HG02763 (cell line): ENCODE data around the gene GOLGB1.
"Not testable (repeated sequence)": the region's sequence is repeated elsewhere in the genome, so short reads cannot be mapped to it uniquely, and the experiment has no call there.

Source experiments
- ATAC-seq: cut with Tn5 transposase; IDR thresholded peaks from one replicate; pipeline ENCODE4 v1.9.1; 2021; ENCODE audit warnings: mild to moderate bottlenecking, moderate library complexity; ENCODE audit not compliant: unreplicated experiment

GOLGB1 gene

DNA sequence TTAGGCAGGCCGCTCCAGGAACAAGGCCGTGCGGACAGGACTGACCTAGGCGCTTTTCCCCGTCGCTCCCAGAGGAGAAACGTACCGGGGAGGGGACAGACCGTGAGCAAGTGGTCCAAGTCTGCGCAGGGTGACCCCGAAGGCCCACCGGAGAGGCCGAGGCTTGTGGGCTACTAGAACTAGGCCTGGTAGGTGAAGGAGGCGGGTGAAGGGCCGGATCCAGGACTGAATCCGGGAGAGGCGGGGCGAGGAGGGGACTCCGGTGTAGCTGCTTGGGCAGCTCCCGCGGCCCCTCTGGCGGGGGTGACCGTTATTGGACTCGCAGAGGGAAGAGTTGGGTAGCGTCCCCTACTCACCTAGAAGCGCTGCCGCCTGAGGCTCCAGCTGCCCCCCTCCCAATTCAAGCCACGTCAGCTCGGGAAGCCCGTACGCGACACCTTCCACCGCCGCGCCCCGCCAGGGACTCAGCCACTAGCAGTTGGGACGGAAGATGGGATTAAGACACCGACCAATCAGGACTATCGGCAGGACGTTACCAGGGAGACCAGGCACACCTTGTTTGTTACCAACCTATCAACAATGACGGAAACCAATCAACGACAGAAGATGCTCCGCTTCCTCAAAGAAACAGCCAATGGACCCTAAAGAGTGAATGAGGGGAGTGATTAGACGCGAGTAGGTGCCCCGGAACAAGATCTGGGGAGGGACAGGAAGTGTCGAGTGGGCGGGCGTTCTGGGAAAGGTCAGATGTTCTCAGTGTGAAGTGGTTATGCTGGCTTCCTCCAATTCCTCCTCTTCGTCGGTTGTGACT is at the start of gene GOLGB1:
Gene GOLGB1, minus strand, starts transcription at position 466 of the 811 bp plus-strand sequence. CDS start 18,770 bp downstream, outside the sequence.
- peak; percentile 97 for ATAC-seq

GRCh38 chr3:121796970-121797369 is 47.4 kb upstream of the GOLGB1 start:
- no peak for ATAC-seq

DNA sequence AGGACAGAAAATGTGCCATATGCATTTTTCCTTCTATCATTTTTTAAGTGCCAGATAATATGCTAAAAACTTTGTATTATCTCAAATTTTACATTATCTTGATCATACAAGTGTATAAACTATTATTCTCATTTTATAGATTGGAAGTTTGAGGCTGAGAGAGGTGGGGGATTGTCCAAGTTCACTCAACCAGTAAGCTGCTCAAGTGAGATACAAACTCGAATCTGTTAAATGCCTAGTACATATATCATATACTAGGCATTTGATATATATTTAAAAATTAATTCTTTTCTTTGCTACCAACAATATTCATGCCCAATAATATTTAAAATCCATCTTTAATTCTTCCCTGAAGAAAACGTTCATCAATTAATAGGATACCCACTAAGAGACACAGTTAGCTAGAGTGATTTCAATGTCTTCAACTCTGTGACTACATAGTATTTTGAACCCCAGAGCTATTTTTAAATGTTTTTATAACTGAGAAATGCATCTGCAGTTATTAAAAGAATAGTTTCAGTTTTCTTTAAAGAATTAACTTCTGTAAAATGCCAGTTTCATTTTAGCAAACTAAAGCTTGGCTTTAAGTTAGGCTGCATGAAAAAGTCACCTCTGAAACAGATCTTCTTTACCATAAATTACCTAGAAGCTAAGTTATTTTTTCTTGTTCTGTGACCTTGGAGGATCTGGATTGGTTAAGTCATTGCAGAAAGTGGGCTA is 44.9 kb upstream of the GOLGB1 start:
- ATAC-seq = no peak

DNA sequence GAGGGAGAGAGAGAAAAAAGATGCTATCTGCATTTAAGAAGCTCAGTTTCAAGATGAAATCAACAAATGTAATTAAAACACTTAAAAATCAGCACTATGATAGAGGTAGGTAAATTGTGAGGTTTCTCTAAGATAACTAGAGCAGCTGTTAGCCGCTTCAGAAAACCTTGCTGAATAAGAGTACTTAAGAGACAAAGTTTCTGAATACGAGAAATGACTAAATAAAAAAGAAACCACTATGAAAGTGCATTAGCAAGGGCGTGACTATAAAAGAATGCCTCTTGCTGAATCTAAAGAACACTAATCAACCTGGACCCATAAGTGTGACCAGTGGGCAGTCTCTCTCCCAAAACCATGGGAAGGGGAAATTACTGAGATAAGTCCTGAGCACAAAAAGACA is 43.5 kb upstream of the GOLGB1 start:
- ATAC-seq = no peak

DNA sequence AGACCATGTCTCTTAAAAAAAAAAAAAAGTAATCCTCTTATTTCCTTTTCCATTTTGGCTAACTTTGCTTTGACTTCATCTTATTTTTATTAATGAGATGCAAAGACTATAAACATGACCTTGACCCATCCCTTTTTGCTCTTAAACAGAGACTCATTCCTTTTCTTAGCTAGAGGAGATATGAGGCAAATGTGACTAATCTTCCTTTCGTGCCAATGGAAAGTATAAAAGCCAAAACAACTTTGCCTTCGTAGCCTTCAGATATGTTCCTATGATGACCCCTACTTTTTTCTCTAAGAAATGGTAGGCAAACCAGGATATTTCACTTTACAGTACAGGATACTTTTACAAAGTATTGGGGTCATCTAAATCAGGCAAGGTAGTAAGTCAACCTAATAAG is 36.9 kb upstream of the GOLGB1 start:
- no peak for ATAC-seq

GRCh38 chr3:121782784-121783183 is 33.2 kb upstream of the GOLGB1 start:
- ATAC-seq = not testable (repeated sequence)

DNA sequence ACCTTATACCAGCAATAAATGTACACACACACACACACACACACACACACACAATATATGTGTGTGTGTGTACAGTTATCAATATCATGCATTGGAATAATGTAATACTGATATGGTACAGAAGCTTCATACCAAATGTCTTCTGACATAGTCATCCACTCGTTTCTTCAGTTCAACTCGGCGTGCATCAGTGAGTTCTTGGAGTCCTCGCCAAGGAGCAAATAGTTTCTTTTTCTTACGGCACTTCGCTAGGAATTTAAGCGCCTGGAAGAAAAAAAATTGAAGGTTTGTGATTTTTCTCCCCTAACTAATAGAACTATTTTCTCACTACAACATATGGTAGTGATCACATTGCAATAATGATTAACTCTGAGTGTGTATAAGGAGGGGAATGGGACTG is 32.1 kb upstream of the GOLGB1 start:
- ATAC-seq = no peak

DNA sequence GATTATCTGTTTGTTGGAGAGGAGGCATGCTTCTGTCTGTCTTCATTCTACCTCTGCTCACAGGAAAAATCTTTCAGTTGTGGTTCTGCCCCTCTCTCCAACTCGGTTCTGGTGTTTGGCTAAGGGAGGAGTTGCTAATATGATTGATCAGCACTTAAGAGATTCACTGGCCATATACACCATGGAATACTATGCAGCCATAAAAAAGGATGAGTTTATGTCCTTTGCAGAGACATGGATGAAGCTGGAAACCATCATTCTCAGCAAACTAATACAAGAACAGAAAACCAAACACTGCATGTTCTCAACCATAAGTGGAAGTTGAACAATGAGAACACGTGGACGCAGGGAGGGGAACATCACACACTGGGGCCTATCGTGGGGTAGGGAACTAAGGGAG is 25.6 kb upstream of the GOLGB1 start:
- not testable (repeated sequence) for ATAC-seq

DNA sequence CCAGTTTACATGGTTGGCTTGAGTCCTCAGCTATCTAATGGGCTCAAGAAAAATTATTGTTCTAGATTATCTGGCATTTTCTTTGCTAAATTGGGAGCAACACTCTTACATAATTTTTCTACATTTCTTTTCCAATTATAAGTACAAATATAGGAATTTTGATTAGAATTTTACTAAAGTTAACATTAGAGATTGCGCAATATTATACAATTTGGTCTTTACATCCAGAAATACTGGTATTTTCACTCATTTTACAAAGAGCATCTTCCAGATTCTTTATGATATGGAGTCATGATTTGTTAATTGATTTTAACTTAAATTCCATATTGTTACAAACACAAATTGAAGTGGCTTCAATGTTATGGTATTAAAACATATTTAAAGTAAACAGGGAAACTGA is 19.7 kb upstream of the GOLGB1 start:
- no peak for ATAC-seq

DNA sequence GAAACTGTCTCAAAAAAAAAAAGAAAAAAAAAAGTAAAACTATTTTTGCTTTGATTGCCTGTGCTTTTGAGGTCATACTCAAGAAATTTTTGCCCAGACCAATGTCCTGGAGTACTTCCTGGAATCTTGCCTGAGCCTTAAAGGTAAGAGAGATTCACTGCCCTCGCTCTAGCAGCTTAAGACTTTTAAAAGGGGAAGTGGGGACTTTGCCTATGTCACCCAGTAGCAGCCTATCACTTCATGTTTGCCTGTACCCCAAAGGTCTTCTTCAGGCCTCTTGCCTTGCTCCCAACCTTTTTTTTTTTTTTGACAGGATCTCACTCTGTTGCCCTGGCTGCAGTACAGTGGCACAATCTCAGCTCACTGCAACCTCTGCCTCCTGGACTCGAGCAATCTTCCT is 18.9 kb upstream of the GOLGB1 start:
- ATAC-seq = no peak

GRCh38 chr3:121759541-121760202 is 10.1 kb upstream of the GOLGB1 start:
- ATAC-seq = no peak

GRCh38 chr3:121758727-121759450 is 9.3 kb upstream of the GOLGB1 start:
- ATAC-seq = no peak

GRCh38 chr3:121757812-121758545 is 8.4 kb upstream of the GOLGB1 start:
- ATAC-seq = no peak

DNA sequence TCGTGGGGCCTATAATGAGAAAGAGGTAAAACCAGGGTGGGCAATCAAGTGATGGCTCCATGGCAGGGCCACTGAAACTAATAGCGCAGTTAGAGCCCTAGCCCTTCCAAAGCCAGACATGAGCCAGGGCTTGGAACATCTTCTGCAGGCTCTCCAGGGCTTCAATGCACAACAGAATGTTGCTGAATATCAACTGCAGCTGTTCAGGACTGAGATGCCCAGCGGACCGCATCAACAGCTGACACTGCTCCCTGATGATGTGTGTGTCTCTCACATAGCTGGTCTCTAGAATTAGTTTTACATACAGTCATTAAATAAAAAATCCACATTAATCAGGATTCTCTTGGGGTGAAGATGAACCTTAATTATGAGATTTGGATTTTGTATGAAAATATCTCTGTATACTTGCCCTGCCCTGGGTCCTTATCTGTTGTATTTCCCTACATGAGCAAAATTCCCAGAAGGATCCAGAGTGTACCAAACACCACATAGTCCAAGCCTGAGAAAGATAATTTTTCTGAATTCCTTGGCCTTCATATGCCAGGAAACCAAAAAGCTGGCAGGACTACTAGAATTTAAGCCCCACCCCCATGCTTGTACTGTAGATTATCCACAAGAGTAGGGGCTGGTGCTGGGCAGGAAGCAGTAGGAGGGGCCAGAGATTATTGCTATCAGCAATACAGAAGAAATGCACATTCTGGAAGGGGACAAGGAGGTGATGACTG is 7.7 kb upstream of the GOLGB1 start:
- ATAC-seq = no peak

- ATAC-seq = no peak
Observed at GRCh38 chr3:121752772-121753171, 3.2 kb upstream of the GOLGB1 start.

GRCh38 chr3:121752261-121752660 is 2.7 kb upstream of the GOLGB1 start:
- ATAC-seq = no peak

GRCh38 chr3:121750087-121750415 is 510 bp upstream of the GOLGB1 start:
- ATAC-seq = no peak

DNA sequence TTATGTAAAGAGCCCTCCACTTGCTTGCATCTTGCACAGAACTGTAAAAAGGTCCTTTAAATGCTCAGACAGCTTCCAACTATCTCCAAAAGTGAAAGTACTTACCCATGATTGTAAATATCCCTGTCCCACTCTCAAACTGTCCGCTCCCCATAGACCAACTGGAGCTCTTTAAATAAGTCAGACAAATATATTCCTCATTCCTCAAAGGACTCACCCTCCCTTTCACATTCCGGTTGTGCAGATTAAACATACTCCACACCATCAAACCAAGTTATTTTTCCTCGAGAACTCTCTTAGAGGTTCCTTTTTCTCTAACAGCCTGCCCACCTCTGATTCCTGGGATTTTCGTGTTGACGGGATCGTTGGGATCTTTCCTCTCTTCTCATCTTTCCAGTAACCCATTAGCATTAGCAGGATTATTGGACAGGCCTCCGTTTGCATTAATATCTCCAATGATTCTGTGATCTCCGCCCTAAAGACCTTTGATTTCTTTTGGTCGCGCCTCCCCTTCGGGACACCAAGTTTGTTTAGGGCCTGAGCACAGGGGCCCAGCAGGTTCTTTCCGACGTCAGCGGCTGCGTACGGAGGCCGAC is 763 bp downstream of the GOLGB1 start:
- ATAC-seq = peak; percentile 5

DNA sequence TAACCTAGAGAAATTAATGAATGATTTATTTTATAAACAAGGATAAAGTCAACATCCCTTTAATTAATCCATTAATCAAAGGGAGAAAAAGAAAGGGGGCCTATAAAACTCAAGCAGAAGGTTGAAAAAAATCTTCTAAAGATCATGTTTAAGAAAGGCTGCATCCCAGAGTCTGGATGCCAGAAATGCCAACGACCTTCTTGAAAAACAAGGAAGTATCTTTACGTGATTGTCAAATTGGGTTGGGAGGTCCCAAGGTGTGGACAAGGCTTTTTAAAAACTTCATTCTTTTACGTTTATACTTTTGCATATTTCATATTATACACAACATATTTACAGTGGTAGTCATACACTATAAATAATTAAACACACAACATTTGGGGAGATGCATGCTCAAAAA is 1.6 kb downstream of the GOLGB1 start:
- ATAC-seq = no peak
